Smooth muscle cell (in vitro differentiated cells): Measurements from ENCODE around the gene EZR. TPM values are rescaled to one million over a fixed set of nuclear protein-coding genes. Genes with fewer than 3 reads are reported as not detected.

Source experiments
- DNase-seq: peaks from one replicate; lab custom pipeline; 2025; ENCODE audit not compliant: unreplicated experiment; lab: John Stamatoyannopoulos, UW
- H2AFZ ChIP-seq: fragments of 200-600 bp; sonication (generic); 2 replicates; pipeline ENCODE4 v1.6.0; 2016; ENCODE audit warnings: antibody characterized with exemption, low read depth, mild to moderate bottlenecking
- H3F3A ChIP-seq: fragments of 200-600 bp; sonication (generic); 2 replicates; pipeline ENCODE4 v1.6.0; 2017; ENCODE audit warnings: antibody characterized with exemption, low read depth
- H3K27ac ChIP-seq: fragments of 200-600 bp; sonication (generic); 2 replicates; pipeline ENCODE4 v1.5.1; 2016; ENCODE audit warnings: low read depth, mild to moderate bottlenecking
- H3K27me3 ChIP-seq: fragments of 200-600 bp; sonication (generic); 2 replicates; pipeline ENCODE4 v1.6.1; 2016; ENCODE audit warnings: low read depth, mild to moderate bottlenecking
- H3K36me3 ChIP-seq: fragments of 200-600 bp; sonication (generic); 2 replicates; pipeline ENCODE4 v1.5.1; 2016; ENCODE audit warnings: low read depth
- H3K4me1 ChIP-seq: fragments of 200-600 bp; sonication (generic); 2 replicates; pipeline ENCODE4 v1.5.1; 2016; ENCODE audit warnings: low read depth
- H3K4me2 ChIP-seq: fragments of 200-600 bp; sonication (generic); 2 replicates; pipeline ENCODE4 v1.6.0; 2016; ENCODE audit warnings: mild to moderate bottlenecking
- H3K4me3 ChIP-seq: fragments of 200-600 bp; sonication (generic); 2 replicates; pipeline ENCODE4 v1.5.1; 2016; ENCODE audit warnings: mild to moderate bottlenecking
- H3K79me2 ChIP-seq: fragments of 200-600 bp; sonication (generic); 2 replicates; pipeline ENCODE4 v1.6.0; 2016; ENCODE audit warnings: low read depth, mild to moderate bottlenecking
- H3K9ac ChIP-seq: fragments of 200-600 bp; sonication (generic); 2 replicates; pipeline ENCODE4 v1.6.0; 2016; ENCODE audit warnings: low read depth
- H3K9me3 ChIP-seq: fragments of 200-600 bp; sonication (generic); replicated peaks from 2 replicates; pipeline ENCODE4 v1.5.1; 2016; ENCODE audit warnings: low read depth
- H4K20me1 ChIP-seq: fragments of 200-600 bp; sonication (generic); 2 replicates; pipeline ENCODE4 v1.6.0; 2016; ENCODE audit warnings: low read depth
- WGBS: methylation state at CpG from one replicate; pipeline ENCODE4 v1.1.7; 2016; ENCODE audit warnings: low lambda C conversion rate; 5-methylcytosine and 5-hydroxymethylcytosine counted together
- polyA plus RNA-seq: library from polyadenylated mRNA; unstranded; fragments of >200 nt; fragmentation: Nextera tagmentation; extraction: Ambion mirVana; gene quantifications from 2 replicates; pipeline ENCODE4 v1.2.1, GENCODE V29; 2016
- total RNA-seq: library from RNA; depleted of rRNA; stranded (reverse); fragments of >200 nt; gene quantifications from 2 replicates; pipeline ENCODE4 v1.2.3, GENCODE V29; 2014
- TF ChIP-seq, protein P1 (sequence below): fragments of 200-600 bp; sonication (generic); IDR thresholded peaks from 2 replicates; pipeline ENCODE4 v1.5.1; 2017; ENCODE audit warnings: borderline replicate concordance, mild to moderate bottlenecking, antibody characterized with exemption; ENCODE audit not compliant: insufficient read depth, poor library complexity, severe bottlenecking

The EZR gene
- total and polyA plus RNA-seq, 2 experiments from 2014 or later, result 55.0 to 113 TPM

DNA sequence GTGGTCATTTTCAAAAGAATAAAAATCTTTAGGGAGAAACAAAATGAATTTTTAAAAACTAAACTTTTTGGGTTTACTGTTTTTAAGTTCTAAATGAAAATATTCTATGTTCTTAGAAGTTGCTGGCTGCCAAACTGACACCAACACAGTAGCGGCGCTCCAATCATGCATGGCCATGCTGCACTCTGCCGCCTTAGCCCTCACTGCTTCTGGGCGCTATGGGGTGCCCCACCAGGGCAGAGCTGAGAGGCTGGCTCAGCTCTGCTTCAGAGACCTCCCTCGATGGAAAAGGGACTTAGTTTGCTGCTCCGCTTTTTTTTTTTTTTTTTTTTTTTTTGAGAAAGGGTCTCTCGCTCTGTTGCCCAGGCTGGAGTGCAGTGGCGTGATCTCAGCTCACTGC, 20.9 kb downstream of the EZR start:
- H4K20me1 ChIP-seq, result peaks cover 95% of the 10 kb centered on the region

DNA sequence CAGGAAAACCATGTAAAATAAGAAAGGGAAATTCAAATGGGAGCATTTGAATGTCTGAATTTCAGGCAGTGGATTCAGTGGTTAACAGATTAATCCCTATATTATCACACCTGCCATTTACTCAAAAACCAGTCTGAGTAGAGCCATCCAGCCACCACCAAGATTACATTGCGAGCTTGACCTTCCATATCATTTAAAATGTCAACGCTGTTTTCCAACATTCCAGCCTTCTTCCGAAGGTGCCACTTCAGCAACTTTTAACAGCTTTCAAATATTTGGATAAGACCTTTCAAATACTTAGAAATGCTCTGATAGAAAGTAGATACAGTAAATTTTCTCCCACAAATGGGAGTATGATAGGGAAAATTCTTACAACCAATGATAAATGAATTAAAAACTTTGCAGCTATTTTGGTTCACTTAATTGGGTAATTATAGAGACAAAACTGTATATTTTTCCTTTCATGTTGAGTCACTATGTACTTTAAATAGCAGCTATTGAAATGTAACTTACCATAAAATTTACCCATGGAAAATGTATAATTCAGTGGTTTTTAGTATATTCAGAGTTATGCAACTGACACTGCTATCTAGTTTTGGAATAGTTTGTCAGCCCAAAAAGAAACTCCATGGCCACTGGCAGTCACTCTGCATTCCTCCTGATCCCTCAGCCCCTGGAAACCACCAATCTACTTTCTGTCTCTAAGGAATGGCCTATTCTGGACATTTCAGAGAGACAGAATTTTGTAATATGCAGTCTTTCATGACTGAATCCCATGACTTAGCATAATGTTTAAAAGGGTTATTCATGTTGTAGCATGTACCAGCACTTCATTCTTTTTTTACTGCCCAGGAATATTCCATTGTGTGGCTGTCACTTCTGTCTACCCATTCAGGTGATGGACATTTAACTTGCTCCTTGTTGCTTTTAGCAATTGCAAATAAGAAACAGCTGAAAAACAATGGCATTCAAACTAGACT, 21.5 kb downstream of the EZR start:
- Histone ChIP-seq H3K9me3 (no peaks in the 10 kb centered on the region), H2AFZ (no peak overlapping the region), H3K27me3 (no peaks in the 10 kb centered on the region), H3K4me2 (peak overlapping the region; percentile 42), H3K79me2 (peaks cover 74% of the 10 kb centered on the region), H3K36me3 (no peaks in the 10 kb centered on the region), H3K4me3 (no peak overlapping the region), H3K27ac (peak overlapping the region; percentile 67), H3K9ac (no peak overlapping the region), H3K4me1 (peaks cover 10% of the 10 kb centered on the region), H4K20me1 (peaks cover 95% of the 10 kb centered on the region), H3F3A (no peaks in the 10 kb centered on the region)
- DNase-seq, result no peak
- WGBS, result 35% methylated on average over 3 of the region's 3 CpGs
- TF ChIP-seq, protein P1, sequence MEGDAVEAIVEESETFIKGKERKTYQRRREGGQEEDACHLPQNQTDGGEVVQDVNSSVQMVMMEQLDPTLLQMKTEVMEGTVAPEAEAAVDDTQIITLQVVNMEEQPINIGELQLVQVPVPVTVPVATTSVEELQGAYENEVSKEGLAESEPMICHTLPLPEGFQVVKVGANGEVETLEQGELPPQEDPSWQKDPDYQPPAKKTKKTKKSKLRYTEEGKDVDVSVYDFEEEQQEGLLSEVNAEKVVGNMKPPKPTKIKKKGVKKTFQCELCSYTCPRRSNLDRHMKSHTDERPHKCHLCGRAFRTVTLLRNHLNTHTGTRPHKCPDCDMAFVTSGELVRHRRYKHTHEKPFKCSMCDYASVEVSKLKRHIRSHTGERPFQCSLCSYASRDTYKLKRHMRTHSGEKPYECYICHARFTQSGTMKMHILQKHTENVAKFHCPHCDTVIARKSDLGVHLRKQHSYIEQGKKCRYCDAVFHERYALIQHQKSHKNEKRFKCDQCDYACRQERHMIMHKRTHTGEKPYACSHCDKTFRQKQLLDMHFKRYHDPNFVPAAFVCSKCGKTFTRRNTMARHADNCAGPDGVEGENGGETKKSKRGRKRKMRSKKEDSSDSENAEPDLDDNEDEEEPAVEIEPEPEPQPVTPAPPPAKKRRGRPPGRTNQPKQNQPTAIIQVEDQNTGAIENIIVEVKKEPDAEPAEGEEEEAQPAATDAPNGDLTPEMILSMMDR, result no peak

More for the DNA sequence above, 20.9 kb downstream of the EZR start:
- Histone ChIP-seq H3K27ac (peak overlapping the region; percentile 67), H3K36me3 (no peaks in the 10 kb centered on the region), H3K9ac (no peak overlapping the region), H3K4me2 (peak overlapping the region; percentile 42), H2AFZ (no peak overlapping the region), H3K4me3 (no peak overlapping the region), H3K79me2 (peaks cover 75% of the 10 kb centered on the region), H3K9me3 (no peaks in the 10 kb centered on the region), H3K4me1 (peaks cover 10% of the 10 kb centered on the region), H3K27me3 (no peaks in the 10 kb centered on the region), H3F3A (no peaks in the 10 kb centered on the region)
- no peak for DNase-seq
- TF ChIP-seq, protein P1, result no peak
- WGBS, result 88% methylated on average over 8 of the region's 8 CpGs

DNA sequence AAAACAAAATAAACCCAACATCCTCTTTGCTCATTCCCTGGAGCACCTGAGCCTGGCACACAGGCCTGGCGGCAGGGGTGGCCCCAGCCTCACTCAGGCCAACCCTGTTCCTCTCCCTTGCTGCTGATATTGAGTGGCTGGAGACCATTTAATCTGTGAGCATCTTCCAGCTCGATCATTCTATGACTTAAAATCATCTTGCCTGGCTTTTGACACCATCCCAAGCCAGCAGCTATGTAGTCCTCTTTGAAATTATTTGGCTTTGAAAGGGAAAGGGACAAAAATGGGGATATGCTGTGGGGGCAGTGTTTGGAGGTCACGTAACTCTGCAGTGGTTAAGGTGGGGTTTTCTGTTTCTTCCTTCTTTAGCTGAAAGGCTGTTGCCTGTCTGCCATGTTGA, 22.8 kb downstream of the EZR start:
- Histone ChIP-seq H3F3A (no peaks in the 10 kb centered on the region), H3K9ac (no peak overlapping the region), H3K9me3 (no peaks in the 10 kb centered on the region), H3K27ac (no peak overlapping the region), H3K4me3 (no peak overlapping the region), H2AFZ (no peak overlapping the region), H3K36me3 (no peaks in the 10 kb centered on the region), H3K79me2 (peaks cover 65% of the 10 kb centered on the region), H3K4me2 (no peak overlapping the region), H4K20me1 (peaks cover 91% of the 10 kb centered on the region), H3K27me3 (no peaks in the 10 kb centered on the region), H3K4me1 (peaks cover 10% of the 10 kb centered on the region)
- 97% methylated on average over 3 of the region's 3 CpGs for WGBS
- TF ChIP-seq, protein P1, result no peak
- DNase-seq, result no peak
